Neural crest cell (in vitro differentiated cells): ENCODE measurements around the gene SLA2. TPM values are rescaled to one million over a fixed set of nuclear protein-coding genes. Genes with fewer than 3 reads are reported as not detected.
"Not testable (repeated sequence)": the region's sequence is repeated elsewhere in the genome, so short reads cannot be mapped to it uniquely, and the experiment has no call there.

Experiments
- DNase-seq: peaks from one replicate; pipeline ENCODE4 v3.0.0; 2021; ENCODE audit warnings: low read depth, mixed read lengths, low spot score
- H3K27ac Mint-ChIP-seq: one replicate; pipeline ENCODE4 v1.8.0; 2021; ENCODE audit warnings: mild to moderate bottlenecking, mixed read lengths; ENCODE audit not compliant: unreplicated experiment
- H3K27me3 Mint-ChIP-seq: 2 replicates; pipeline ENCODE4 v1.8.0; 2021; ENCODE audit warnings: low read depth, mild to moderate bottlenecking, mixed read lengths
- H3K36me3 Mint-ChIP-seq: 2 replicates; pipeline ENCODE4 v1.8.0; 2021; ENCODE audit warnings: low read depth, mild to moderate bottlenecking, mixed read lengths
- H3K4me1 Mint-ChIP-seq: 2 replicates; pipeline ENCODE4 v1.8.0; 2021; ENCODE audit warnings: mixed read lengths
- H3K4me3 Mint-ChIP-seq: one replicate; pipeline ENCODE4 v1.8.0; 2021; ENCODE audit warnings: mild to moderate bottlenecking, mixed read lengths
- H3K9me3 Mint-ChIP-seq: 2 replicates; pipeline ENCODE4 v1.8.0; 2021; ENCODE audit warnings: mixed read lengths
- long read RNA-seq: library from polyadenylated mRNA; unstranded; transcript quantifications from one replicate; pipeline ENCODE4 v2.0.0, GENCODE V29; 2020
- total RNA-seq: library from RNA; stranded (reverse); gene quantifications from 2 replicates; pipeline ENCODE4 v1.2.1, GENCODE V29; 2021
- TF ChIP-seq, protein P1 (sequence below): fragments of 200-600 bp; sonication (generic); conservative IDR thresholded peaks from 2 replicates; pipeline ENCODE4 v1.5.0; 2021; ENCODE audit warnings: antibody characterized with exemption, mild to moderate bottlenecking

SLA2 gene
- 0.16 TPM in 1 of 2 replicates, not detected in the other for total RNA-seq
- long read RNA-seq = 0 reads

GRCh38 chr20:36645998-36646397 is at the start of gene SLA2:
Gene SLA2, minus strand, starts transcription at chr20:36646196. Its CDS starts 4,861 bp downstream, at chr20:36641335.
- Mint-ChIP-seq H3K4me1 (peaks cover 8% of the 10 kb centered on the region), H3K4me3 (no peak within 1 kb of the TSS), H3K27ac (no peak within 1 kb of the TSS), H3K9me3 (no peaks in the 10 kb centered on the region), H3K27me3 (no peaks in the 10 kb centered on the region), H3K36me3 (no peaks in the 10 kb centered on the region)
- TF ChIP-seq, protein P1, sequence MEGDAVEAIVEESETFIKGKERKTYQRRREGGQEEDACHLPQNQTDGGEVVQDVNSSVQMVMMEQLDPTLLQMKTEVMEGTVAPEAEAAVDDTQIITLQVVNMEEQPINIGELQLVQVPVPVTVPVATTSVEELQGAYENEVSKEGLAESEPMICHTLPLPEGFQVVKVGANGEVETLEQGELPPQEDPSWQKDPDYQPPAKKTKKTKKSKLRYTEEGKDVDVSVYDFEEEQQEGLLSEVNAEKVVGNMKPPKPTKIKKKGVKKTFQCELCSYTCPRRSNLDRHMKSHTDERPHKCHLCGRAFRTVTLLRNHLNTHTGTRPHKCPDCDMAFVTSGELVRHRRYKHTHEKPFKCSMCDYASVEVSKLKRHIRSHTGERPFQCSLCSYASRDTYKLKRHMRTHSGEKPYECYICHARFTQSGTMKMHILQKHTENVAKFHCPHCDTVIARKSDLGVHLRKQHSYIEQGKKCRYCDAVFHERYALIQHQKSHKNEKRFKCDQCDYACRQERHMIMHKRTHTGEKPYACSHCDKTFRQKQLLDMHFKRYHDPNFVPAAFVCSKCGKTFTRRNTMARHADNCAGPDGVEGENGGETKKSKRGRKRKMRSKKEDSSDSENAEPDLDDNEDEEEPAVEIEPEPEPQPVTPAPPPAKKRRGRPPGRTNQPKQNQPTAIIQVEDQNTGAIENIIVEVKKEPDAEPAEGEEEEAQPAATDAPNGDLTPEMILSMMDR = no peak
- DNase-seq = no peak

DNA sequence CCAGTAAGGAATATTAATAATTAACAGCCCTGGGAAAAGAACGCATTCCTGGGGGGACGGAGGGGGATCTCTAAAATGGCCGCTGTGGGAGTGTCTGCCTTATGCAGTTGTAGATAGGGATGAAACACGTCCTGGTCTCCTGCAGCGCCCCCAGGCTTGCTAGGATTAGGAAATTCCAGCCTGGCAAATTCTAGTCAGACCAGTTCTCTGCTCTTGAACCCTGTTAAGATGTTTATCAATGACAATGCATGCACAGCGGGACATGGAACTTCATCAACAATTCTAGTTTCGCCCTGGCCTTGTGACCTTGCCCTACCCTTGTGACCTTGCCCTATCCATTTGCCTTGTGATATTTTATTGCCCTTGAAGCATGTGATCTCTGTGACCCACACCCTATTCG is 49.5 kb upstream of the SLA2 start:
- not testable (repeated sequence) for H3K4me1 Mint-ChIP-seq, H3K27ac Mint-ChIP-seq, DNase-seq, H3K27me3 Mint-ChIP-seq, H3K9me3 Mint-ChIP-seq, H3K36me3 Mint-ChIP-seq, H3K4me3 Mint-ChIP-seq

- Mint-ChIP-seq H3K27ac (no peak overlapping the region), H3K4me1 (no peaks in the 10 kb centered on the region)
- TF ChIP-seq, protein P1 = no peak
These were observed 42.6 kb upstream of the SLA2 start for GRCh38 chr20:36688630-36689029.

GRCh38 chr20:36687850-36688249 is 41.9 kb upstream of the SLA2 start:
- Mint-ChIP-seq H3K4me3 (no peak overlapping the region), H3K27me3 (no peaks in the 10 kb centered on the region), H3K4me1 (no peaks in the 10 kb centered on the region), H3K36me3 (no peaks in the 10 kb centered on the region), H3K9me3 (no peaks in the 10 kb centered on the region), H3K27ac (no peak overlapping the region)
- no peak for DNase-seq
- TF ChIP-seq, protein P1 = no peak

More at GRCh38 chr20:36688630-36689029, 42.6 kb upstream of the SLA2 start:
- H3K36me3 Mint-ChIP-seq = no peaks in the 10 kb centered on the region
- no peak overlapping the region for H3K4me3 Mint-ChIP-seq
- H3K9me3 Mint-ChIP-seq = no peaks in the 10 kb centered on the region
- no peak for DNase-seq
- no peaks in the 10 kb centered on the region for H3K27me3 Mint-ChIP-seq

- H3K27me3 Mint-ChIP-seq = no peaks in the 10 kb centered on the region
- no peaks in the 10 kb centered on the region for H3K9me3 Mint-ChIP-seq
- no peaks in the 10 kb centered on the region for H3K36me3 Mint-ChIP-seq
- TF ChIP-seq, protein P1 = no peak
- H3K4me1 Mint-ChIP-seq = no peaks in the 10 kb centered on the region
- H3K4me3 Mint-ChIP-seq = no peak overlapping the region
- H3K27ac Mint-ChIP-seq = no peak overlapping the region
- DNase-seq = no peak
These were observed 40.9 kb upstream of the SLA2 start for GRCh38 chr20:36686944-36687343.

- Mint-ChIP-seq H3K4me1 (no peaks in the 10 kb centered on the region), H3K36me3 (no peaks in the 10 kb centered on the region), H3K4me3 (no peak overlapping the region), H3K27ac (no peak overlapping the region), H3K9me3 (no peaks in the 10 kb centered on the region), H3K27me3 (no peaks in the 10 kb centered on the region)
- no peak for DNase-seq
- TF ChIP-seq, protein P1 = no peak
These were observed 40.5 kb upstream of the SLA2 start for GRCh38 chr20:36686504-36686903.
